ENCODE measurements around the gene TEX29. TPM values are rescaled to one million over a fixed set of nuclear protein-coding genes. Genes with fewer than 3 reads are reported as not detected.

TEX29 gene
- total RNA-seq, 1 experiment from 2014 or later, result not detected

DNA sequence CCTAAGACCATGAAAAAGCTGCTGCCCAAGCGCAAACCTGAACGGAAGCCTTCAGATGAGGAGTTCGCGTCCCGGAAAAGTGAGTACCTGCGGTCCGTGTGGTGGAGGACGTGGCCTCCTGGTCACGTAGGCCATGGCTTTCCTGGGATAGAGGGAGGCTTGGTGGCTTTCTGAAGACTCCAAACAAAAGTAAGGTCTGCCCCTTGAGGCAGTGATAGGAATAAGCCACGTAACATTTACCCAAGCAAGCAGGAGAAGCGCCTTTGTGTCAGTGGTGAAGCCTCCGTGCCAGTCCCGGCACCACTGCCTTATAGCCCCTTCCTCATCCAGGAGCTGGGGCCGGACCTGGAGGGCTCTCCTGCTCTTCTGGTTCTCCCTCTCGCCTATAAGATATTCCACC lies 34.3 kb upstream of the TEX29 start:
- Histone ChIP-seq H3K9me3 (ENCODE audit: low read length) (no peaks in the 10 kb centered on the region), H3K27me3 (ENCODE audit: low read length) (no peaks in the 10 kb centered on the region), H3K9ac (ENCODE audit: low read length) (no peak overlapping the region), H3K36me3 (ENCODE audit: insufficient read depth, low read length) (peaks cover 45% of the 10 kb centered on the region), H3K9me2 (replicated peaks; ENCODE audit: insufficient read depth, low read length) (no peaks in the 10 kb centered on the region), H3K4me1 (ENCODE audit: low read length) (no peaks in the 10 kb centered on the region), H3K4me3 (ENCODE audit: low read length) (no peak overlapping the region), H4K20me1 (ENCODE audit: insufficient read depth, low read depth, low read length) (0 out of 2 replicates have a peak, but pooled peaks cover 6% of the 10 kb centered on the region), H3K79me2 (ENCODE audit: low read length) (peaks cover 8% of the 10 kb centered on the region), H3K4me2 (ENCODE audit: low read depth, low read length, poor library complexity, severe bottlenecking) (no peak overlapping the region), H3K27ac (ENCODE audit: low read length) (no peak overlapping the region), H2AFZ (ENCODE audit: low read length) (no peak overlapping the region)
- DNase-seq, result no peak

DNA sequence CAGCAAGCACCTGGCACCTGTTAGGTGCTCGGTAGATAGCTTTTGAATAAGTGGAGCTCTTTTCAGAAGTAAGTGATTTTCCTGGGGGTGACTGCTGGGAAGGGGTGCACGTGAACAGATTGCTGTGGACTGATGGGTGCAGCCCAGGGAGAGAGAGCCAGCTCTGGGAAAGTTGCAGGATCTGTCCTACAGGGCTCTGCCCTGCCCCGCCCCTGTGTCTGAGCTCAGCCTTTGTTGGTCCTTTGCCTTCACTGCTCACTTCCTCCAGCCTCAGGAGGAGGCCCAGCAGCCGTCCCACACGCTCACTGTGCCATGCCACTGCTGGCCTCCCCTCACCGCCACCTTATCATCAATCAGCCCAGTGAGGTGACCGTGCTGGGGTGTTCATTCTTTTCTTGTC lies 33.7 kb upstream of the TEX29 start:
- Histone ChIP-seq H3K9me2 (replicated peaks; ENCODE audit: insufficient read depth, low read length) (no peaks in the 10 kb centered on the region), H3K9ac (ENCODE audit: low read length) (no peak overlapping the region), H3K4me3 (ENCODE audit: low read length) (no peak overlapping the region), H3K36me3 (ENCODE audit: insufficient read depth, low read length) (peaks cover 39% of the 10 kb centered on the region), H2AFZ (ENCODE audit: low read length) (no peak overlapping the region), H4K20me1 (ENCODE audit: insufficient read depth, low read depth, low read length) (0 out of 2 replicates have a peak, but pooled peaks cover 6% of the 10 kb centered on the region), H3K79me2 (ENCODE audit: low read length) (peaks cover 10% of the 10 kb centered on the region), H3K9me3 (ENCODE audit: low read length) (no peaks in the 10 kb centered on the region), H3K4me1 (ENCODE audit: low read length) (no peaks in the 10 kb centered on the region), H3K27me3 (ENCODE audit: low read length) (no peaks in the 10 kb centered on the region), H3K4me2 (ENCODE audit: low read depth, low read length, poor library complexity, severe bottlenecking) (no peak overlapping the region), H3K27ac (ENCODE audit: low read length) (no peak overlapping the region)
- DNase-seq, result no peak

DNA sequence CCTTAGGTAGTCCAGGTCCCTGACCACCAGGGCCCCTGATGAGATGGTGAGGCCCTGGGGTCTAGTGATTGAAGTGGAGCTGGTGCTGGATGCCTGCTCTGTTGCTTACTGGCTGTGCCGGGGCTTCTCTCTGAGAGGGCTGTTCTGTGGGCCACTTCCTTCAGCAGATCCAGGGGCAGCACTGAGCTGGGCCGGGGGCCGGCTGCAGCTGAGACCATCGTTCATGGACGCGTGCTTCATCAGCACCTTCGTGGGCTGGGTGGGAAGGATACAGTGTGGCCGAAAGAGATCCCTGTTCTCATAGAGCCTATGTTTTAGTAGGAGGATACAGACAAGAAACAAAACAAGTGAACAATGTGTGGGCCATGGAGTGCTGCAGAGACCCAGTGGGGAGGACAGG lies 33.2 kb upstream of the TEX29 start:
- H3K9me2 ChIP-seq (replicated peaks; ENCODE audit: insufficient read depth, low read length), result no peaks in the 10 kb centered on the region
- H3K4me1 ChIP-seq (ENCODE audit: low read length), result no peaks in the 10 kb centered on the region
- no peak overlapping the region for H3K9ac ChIP-seq (ENCODE audit: low read length)
- no peaks in the 10 kb centered on the region for H3K9me3 ChIP-seq (ENCODE audit: low read length)
- H3K79me2 ChIP-seq (ENCODE audit: low read length), result peaks cover 10% of the 10 kb centered on the region
- H2AFZ ChIP-seq (ENCODE audit: low read length), result no peak overlapping the region
- H4K20me1 ChIP-seq (ENCODE audit: insufficient read depth, low read depth, low read length), result 0 out of 2 replicates have a peak, but pooled peaks cover 6% of the 10 kb centered on the region
- DNase-seq, result no peak
- no peak overlapping the region for H3K4me2 ChIP-seq (ENCODE audit: low read depth, low read length, poor library complexity, severe bottlenecking)
- H3K4me3 ChIP-seq (ENCODE audit: low read length), result no peak overlapping the region
- no peaks in the 10 kb centered on the region for H3K27me3 ChIP-seq (ENCODE audit: low read length)
- H3K27ac ChIP-seq (ENCODE audit: low read length), result no peak overlapping the region
- H3K36me3 ChIP-seq (ENCODE audit: insufficient read depth, low read length), result peaks cover 36% of the 10 kb centered on the region

DNA sequence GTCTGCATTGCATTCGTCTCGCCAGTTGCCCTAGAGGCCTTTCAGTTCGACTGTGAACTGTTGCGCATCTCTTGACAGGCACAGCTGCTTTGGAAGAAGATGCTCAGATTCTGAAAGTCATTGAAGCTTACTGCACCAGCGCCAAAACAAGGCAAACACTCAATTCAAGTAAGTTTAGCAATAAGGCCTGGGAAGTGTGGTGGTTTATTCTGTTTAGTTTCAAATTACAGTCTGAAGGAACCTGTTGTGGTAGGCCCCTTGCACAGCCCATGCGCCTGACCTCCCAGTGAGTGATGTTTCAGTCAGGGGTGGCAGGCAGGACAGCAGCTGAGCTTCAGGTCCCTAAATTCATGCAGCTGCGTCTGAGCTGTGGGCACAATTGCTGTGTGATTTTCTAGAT lies 32.2 kb upstream of the TEX29 start:
- Histone ChIP-seq H3K4me3 (ENCODE audit: low read length) (no peak overlapping the region), H3K79me2 (ENCODE audit: low read length) (peaks cover 12% of the 10 kb centered on the region), H3K9ac (ENCODE audit: low read length) (no peak overlapping the region), H3K9me2 (replicated peaks; ENCODE audit: insufficient read depth, low read length) (no peaks in the 10 kb centered on the region), H3K27ac (ENCODE audit: low read length) (no peak overlapping the region), H3K9me3 (ENCODE audit: low read length) (no peaks in the 10 kb centered on the region), H3K27me3 (ENCODE audit: low read length) (no peaks in the 10 kb centered on the region), H3K4me1 (ENCODE audit: low read length) (no peaks in the 10 kb centered on the region), H3K36me3 (ENCODE audit: insufficient read depth, low read length) (peaks cover 40% of the 10 kb centered on the region), H3K4me2 (ENCODE audit: low read depth, low read length, poor library complexity, severe bottlenecking) (no peak overlapping the region), H4K20me1 (ENCODE audit: insufficient read depth, low read depth, low read length) (0 out of 2 replicates have a peak, but pooled peaks cover 6% of the 10 kb centered on the region), H2AFZ (ENCODE audit: low read length) (no peak overlapping the region)
- DNase-seq, result no peak

DNA sequence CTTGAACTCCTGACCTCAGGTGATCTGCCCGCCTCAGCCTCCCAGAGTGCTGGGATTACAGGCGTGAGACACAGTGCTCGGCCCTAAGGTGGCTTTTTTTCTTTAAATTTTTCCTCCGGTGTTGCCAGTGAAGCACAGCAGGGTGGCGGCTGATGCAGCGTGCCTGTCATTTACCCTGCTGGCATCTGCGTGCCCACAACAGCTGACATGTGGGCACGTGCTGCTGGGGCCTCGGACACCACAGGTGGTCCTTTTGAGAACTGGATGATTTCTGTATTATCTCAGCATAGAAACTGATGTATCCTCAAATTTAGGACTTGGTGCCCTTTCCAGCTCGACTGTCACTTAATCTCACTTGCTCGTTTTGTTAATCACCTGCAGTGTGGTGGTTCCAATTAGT lies 31.2 kb upstream of the TEX29 start:
- no peak overlapping the region for H3K4me2 ChIP-seq (ENCODE audit: low read depth, low read length, poor library complexity, severe bottlenecking)
- H3K79me2 ChIP-seq (ENCODE audit: low read length), result peaks cover 15% of the 10 kb centered on the region
- no peak overlapping the region for H3K4me3 ChIP-seq (ENCODE audit: low read length)
- H4K20me1 ChIP-seq (ENCODE audit: insufficient read depth, low read depth, low read length), result 0 out of 2 replicates have a peak, but pooled peaks cover 6% of the 10 kb centered on the region
- DNase-seq, result no peak
- no peaks in the 10 kb centered on the region for H3K9me3 ChIP-seq (ENCODE audit: low read length)
- H3K36me3 ChIP-seq (ENCODE audit: insufficient read depth, low read length), result peaks cover 40% of the 10 kb centered on the region
- no peaks in the 10 kb centered on the region for H3K27me3 ChIP-seq (ENCODE audit: low read length)
- H3K4me1 ChIP-seq (ENCODE audit: low read length), result no peaks in the 10 kb centered on the region
- no peaks in the 10 kb centered on the region for H3K9me2 ChIP-seq (replicated peaks; ENCODE audit: insufficient read depth, low read length)
- no peak overlapping the region for H3K9ac ChIP-seq (ENCODE audit: low read length)
- no peak overlapping the region for H3K27ac ChIP-seq (ENCODE audit: low read length)
- no peak overlapping the region for H2AFZ ChIP-seq (ENCODE audit: low read length)

DNA sequence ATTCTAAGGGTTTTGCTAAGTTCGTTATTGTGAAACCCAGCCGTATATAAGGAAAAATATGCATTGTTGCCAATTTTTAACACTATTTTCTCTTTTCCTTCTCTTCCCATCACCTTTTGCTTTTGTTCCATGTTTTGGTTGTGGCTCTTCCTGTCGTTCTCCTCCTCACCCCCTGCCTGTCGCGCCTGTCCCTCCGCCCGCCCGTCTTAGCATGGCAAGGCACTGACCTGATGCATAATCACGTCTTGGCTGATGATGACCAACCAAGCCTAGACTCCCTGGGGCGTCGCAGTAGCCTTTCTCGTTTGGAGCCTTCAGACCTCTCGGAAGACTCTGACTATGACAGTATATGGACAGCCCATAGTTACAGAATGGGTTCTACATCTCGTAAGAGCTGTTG lies 28.5 kb upstream of the TEX29 start:
- Histone ChIP-seq H4K20me1 (ENCODE audit: insufficient read depth, low read depth, low read length) (0 out of 2 replicates have a peak, but pooled peaks cover 6% of the 10 kb centered on the region), H3K9ac (ENCODE audit: low read length) (no peak overlapping the region), H3K4me2 (ENCODE audit: low read depth, low read length, poor library complexity, severe bottlenecking) (no peak overlapping the region), H3K4me3 (ENCODE audit: low read length) (no peak overlapping the region), H3K36me3 (ENCODE audit: insufficient read depth, low read length) (peaks cover 38% of the 10 kb centered on the region), H3K9me2 (replicated peaks; ENCODE audit: insufficient read depth, low read length) (no peaks in the 10 kb centered on the region), H3K27me3 (ENCODE audit: low read length) (no peaks in the 10 kb centered on the region), H3K4me1 (ENCODE audit: low read length) (no peaks in the 10 kb centered on the region), H3K27ac (ENCODE audit: low read length) (no peak overlapping the region), H2AFZ (ENCODE audit: low read length) (no peak overlapping the region), H3K9me3 (ENCODE audit: low read length) (no peaks in the 10 kb centered on the region), H3K79me2 (ENCODE audit: low read length) (peaks cover 13% of the 10 kb centered on the region)
- DNase-seq, result no peak

DNA sequence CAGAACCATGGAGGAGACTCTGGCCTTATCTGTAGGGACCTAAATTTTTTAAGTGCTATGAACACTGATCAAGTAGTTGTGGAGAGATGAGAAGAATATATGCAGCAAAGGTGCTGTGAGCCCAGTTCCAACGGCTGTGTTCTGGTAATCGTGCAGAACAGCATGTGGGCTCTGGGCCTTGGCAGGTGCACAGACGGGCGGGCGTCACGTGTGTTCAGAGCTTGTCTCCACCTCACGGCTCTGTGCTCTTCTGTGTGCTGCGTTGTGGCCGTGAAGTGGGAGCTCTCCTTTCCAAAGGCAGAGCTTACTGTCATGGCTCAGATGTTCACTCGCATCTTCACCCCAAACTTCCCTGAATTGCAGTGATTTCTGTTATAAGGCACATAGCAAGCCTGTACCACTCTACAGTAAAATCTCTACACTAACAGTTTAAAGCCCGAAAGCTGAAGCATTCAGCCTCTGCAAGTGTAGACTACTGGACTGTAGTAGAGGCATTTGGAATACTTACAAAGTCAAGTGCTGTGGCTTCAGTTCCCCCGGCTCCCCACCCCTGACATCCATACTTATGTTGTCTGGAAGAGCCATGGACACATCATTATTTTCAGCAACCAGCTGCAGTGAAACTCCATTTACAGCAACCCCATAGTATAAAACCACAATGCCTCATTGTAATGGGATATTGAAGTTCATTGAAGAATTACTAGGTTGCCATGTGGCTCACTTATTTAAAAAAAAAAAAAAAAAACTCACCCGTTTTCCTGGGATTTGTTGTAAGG lies 27.5 kb upstream of the TEX29 start:
- Histone ChIP-seq H3K9ac (ENCODE audit: low read length) (no peak overlapping the region), H2AFZ (ENCODE audit: low read length) (no peak overlapping the region), H3K9me2 (replicated peaks; ENCODE audit: insufficient read depth, low read length) (no peaks in the 10 kb centered on the region), H3K36me3 (ENCODE audit: insufficient read depth, low read length) (peaks cover 41% of the 10 kb centered on the region), H3K9me3 (ENCODE audit: low read length) (no peaks in the 10 kb centered on the region), H3K27ac (ENCODE audit: low read length) (no peak overlapping the region), H4K20me1 (ENCODE audit: insufficient read depth, low read depth, low read length) (0 out of 2 replicates have a peak, but pooled peaks cover 6% of the 10 kb centered on the region), H3K4me3 (ENCODE audit: low read length) (no peak overlapping the region), H3K4me1 (ENCODE audit: low read length) (no peaks in the 10 kb centered on the region), H3K27me3 (ENCODE audit: low read length) (no peaks in the 10 kb centered on the region), H3K4me2 (ENCODE audit: low read depth, low read length, poor library complexity, severe bottlenecking) (no peak overlapping the region), H3K79me2 (ENCODE audit: low read length) (peaks cover 13% of the 10 kb centered on the region)
- DNase-seq, result no peak

DNA sequence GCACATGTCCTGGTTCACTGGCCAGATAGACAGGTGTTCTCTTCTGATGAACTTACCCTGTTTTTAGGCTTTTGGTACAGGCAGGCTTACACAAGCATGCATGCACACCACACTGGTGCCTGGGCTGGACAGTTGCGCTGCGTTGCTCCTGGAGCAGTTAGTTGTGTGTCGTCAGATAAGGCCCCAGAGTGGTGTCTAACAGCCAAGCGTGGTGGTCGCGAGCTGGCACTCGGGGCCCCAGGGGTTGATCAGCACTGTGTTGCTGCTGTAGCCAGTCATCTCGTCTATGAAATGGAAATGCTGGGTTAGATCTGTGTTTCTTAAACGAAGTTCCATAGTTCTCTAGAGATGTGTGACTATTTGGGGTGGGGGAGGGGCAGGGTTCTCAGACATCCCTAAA lies 24.6 kb upstream of the TEX29 start:
- Histone ChIP-seq H3K9me2 (replicated peaks; ENCODE audit: insufficient read depth, low read length) (no peaks in the 10 kb centered on the region), H3K4me3 (ENCODE audit: low read length) (no peak overlapping the region), H4K20me1 (ENCODE audit: insufficient read depth, low read depth, low read length) (0 out of 2 replicates have a peak, but pooled peaks cover 2% of the 10 kb centered on the region), H3K9me3 (ENCODE audit: low read length) (no peaks in the 10 kb centered on the region), H3K79me2 (ENCODE audit: low read length) (peaks cover 9% of the 10 kb centered on the region; the same call in 1 of the 2 replicates), H3K4me1 (ENCODE audit: low read length) (no peaks in the 10 kb centered on the region), H2AFZ (ENCODE audit: low read length) (no peak overlapping the region), H3K4me2 (ENCODE audit: low read depth, low read length, poor library complexity, severe bottlenecking) (no peak overlapping the region), H3K9ac (ENCODE audit: low read length) (no peak overlapping the region), H3K36me3 (ENCODE audit: insufficient read depth, low read length) (peaks cover 38% of the 10 kb centered on the region), H3K27ac (ENCODE audit: low read length) (no peak overlapping the region), H3K27me3 (ENCODE audit: low read length) (no peaks in the 10 kb centered on the region)
- DNase-seq, result no peak
